Testis (tissue), 2 donors: Measurements from ENCODE around the gene HMGCS2.

ENCODE experiments used
- CTCF ChIP-seq, 3 experiments: fragments of 450-650 bp in 2 of 3; fragments of 200-600 bp in 1 of 3; sonication (generic) in 1 of 3; IDR thresholded peaks; one replicate each; pipeline ENCODE4 v1.5.1; 2016 to 2019; ENCODE audit warnings: antibody characterized with exemption in 3 of 3, mild to moderate bottlenecking in 2 of 3, moderate library complexity in 1 of 3
- POLR2A ChIP-seq: fragments of 450-650 bp; IDR thresholded peaks from one replicate; pipeline ENCODE4 v1.6.1; 2017; ENCODE audit warnings: antibody characterized with exemption, mild to moderate bottlenecking, moderate library complexity

GRCh38 chr1:119703666-119704450 is 64.8 kb downstream of the HMGCS2 start:
- TF ChIP-seq CTCF (IDR thresholded peaks at IDR 0.05) = no peak
- TF ChIP-seq POLR2A = no peak
